GM19452 (cell line): ENCODE measurements around the gene ANKMY1.
A peak's percentile ranks its signal among the peaks of the same experiment; 100 is the strongest.

Experiments used
- ATAC-seq: cut with Tn5 transposase; IDR thresholded peaks from one replicate; pipeline ENCODE4 v1.9.1; 2021; ENCODE audit not compliant: unreplicated experiment

Gene ANKMY1

GRCh38 chr2:240595381-240596079, 37.7 kb upstream of the ANKMY1 start:
- ATAC-seq: no peak

DNA sequence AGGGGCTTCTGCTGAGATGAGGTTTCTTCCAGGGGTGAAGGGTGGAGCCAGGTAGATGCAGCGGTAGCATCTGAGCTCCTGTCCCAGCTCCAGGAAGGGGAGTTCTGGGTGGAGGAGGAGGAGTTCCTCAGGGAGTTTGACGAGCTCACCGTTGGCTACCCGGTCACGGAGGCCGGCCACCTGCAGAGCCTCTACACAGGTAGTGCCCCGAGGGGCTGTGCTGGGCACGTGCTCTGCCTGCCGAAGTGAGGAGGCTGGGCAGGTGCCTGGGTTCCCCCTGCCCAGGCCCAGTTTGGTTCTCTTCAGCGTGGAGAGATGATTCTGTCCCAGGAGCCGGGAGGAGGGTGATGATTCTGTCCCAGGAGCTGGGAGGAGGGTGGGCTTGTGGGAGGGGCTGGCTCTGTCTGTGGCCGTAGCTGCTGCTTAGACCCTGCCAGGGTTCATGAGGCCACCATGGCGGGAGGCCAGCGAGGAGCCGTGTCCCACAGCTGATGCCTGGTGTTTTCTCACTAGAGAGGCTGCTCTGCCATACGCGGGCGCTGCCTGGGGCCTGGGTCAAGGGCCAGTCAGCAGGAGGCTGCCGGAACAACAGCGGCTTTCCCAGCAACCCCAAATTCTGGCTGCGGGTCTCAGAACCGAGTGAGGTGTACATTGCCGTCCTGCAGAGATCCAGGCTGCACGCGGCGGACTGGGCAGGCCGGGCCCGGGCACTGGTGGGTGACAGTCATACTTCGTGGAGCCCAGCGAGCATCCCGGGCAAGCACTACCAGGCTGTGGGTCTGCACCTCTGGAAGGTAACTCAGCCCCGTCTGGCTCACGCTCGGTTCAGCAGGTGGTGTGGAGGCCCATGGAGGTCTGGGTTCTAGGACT, 37.0 kb upstream of the ANKMY1 start:
- no peak for ATAC-seq

- ATAC-seq: no peak
Observed at GRCh38 chr2:240593703-240594451, 36.1 kb upstream of the ANKMY1 start.

GRCh38 chr2:240593026-240593702, 35.4 kb upstream of the ANKMY1 start:
- no peak for ATAC-seq

DNA sequence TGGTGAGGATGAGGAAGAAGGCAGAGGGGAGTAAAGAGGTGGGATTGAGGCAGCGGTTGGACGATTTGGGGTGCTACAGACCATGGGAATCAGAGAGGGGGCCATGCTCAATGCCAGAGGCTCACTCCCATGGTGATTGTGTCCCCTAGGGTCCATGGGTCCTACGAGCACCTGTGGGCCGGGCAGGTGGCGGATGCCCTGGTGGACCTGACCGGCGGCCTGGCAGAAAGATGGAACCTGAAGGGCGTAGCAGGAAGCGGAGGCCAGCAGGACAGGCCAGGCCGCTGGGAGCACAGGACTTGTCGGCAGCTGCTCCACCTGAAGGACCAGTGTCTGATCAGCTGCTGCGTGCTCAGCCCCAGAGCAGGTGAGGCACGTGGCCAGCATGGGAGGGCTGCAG, 34.0 kb upstream of the ANKMY1 start:
- no peak for ATAC-seq

DNA sequence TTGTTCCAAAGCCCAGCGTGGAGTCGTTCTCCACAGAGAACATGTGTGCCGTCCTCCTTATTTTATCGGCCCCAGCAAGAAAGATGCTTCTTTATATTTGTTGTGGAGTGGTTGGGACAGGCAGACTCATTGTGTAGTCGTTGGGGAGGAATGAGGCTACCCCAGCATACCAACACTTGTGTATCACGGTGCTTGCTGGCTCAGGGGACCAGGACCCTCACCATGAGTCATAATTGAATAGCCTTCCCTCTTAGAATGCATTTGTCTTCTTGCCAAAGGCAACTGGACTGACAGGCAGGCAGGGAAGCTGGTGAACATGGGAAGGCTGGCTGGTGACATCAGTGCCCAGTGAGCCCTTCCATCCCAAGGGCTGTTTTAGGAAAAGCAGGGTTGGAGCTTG, 33.4 kb upstream of the ANKMY1 start:
- no peak for ATAC-seq

DNA sequence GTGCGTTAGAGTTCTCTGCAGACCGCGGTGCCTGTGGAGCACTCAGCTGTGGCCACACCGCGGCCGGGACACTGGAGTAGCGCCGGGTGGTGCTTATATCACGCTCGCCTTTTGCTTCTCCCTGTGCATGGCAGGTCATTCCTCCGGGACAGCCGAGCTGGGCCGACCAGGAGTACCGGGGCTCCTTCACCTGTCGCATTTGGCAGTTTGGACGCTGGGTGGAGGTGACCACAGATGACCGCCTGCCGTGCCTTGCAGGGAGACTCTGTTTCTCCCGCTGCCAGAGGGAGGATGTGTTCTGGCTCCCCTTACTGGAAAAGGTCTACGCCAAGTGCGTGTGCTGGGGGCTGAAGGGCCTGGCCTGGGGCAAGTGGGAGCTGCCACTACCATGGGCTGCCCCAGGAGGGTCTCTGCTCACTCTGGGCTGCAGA, 32.9 kb upstream of the ANKMY1 start:
- ATAC-seq: no peak

GRCh38 chr2:240589850-240590525, 32.2 kb upstream of the ANKMY1 start:
- ATAC-seq: no peak

- ATAC-seq: no peak
Observed at GRCh38 chr2:240589375-240589774, 31.6 kb upstream of the ANKMY1 start.

- ATAC-seq: no peak
Observed at GRCh38 chr2:240588669-240589068, 30.9 kb upstream of the ANKMY1 start.

GRCh38 chr2:240588006-240588655, 30.3 kb upstream of the ANKMY1 start:
- ATAC-seq: no peak

DNA sequence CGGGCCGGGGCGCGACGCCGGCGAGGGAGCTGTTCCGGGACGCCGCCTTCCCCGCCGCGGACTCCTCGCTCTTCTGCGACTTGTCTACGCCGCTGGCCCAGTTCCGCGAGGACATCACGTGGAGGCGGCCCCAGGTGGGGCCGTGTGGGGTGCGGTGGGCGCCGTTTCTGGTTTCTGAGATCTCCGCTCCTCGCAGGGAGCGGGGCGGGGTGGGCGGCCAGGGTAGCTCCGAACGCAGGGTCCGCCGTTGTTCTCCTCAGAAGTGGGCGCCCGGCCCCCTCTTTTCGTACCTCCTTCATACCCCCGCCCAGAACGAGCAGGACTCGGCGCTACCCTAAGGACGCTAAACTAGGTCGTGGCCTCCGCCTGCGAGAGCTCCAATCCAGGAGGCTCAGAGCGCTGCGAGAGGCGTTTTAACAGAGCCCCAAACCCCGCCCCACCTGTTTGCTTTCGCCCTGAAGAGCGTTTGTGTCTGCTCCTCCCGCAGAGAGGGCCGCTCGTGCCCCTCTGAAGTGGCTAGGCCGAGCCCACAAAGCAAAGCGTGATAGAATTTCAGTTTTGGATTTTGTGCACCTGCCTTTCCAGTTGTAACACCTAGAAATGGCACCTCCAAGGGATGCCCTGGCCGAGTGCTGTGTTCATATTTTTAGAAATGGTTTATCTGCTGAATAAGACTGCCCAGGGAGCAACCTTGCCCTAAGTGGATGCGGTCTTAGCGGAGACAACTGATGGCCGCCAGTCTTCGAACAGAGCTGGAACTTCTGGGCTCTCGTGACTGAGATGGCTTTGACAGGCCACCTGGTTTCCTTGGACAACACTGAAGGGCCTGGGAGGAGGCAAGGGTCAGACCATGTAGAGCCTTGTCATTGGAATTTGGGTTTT, 29.4 kb upstream of the ANKMY1 start:
- peak; percentile 1 for ATAC-seq

DNA sequence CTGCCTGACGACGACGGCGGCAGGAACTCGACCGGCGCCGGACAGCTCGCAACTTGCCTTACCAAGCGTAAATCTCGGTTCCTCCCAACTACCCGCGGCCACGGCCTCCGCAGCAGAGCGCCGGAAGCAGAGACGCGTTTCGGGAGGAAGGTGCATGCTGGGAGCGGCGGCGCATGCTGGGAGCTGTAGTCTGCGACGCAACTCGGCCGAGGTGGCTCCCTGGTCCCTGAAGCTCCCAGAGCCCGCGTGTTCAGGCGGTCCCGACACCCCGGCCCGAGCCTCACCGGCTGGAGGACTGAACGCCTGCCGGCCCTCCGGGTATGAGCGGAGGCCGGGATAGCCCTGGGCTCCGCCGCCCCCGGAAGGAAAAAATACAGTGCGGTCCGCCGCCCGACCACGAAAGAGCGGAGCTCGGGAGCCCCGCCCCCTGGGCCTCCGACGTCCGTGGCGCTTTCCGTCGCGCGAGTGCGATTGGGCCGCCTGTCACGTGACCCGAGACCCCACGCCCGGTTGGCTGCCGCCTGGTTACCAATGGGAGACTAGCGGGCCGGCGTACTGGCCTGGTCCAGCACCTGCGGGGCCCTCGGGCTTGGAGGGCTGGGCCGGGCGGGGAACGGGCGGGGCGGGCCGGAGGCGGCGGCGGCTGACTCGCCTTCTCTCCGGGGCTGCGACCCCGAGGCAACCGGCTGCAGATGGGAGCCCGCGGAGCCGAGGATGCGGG, 28.6 kb upstream of the ANKMY1 start, which contains the start of gene CAPN10:
CAPN10 (plus strand) TSS at position 537 of the 721 bp plus-strand sequence; CDS start at position 715, 178 bp downstream.
- peak; percentile 56 for ATAC-seq

GRCh38 chr2:240585681-240586197, 28.0 kb upstream of the ANKMY1 start:
- no peak for ATAC-seq

DNA sequence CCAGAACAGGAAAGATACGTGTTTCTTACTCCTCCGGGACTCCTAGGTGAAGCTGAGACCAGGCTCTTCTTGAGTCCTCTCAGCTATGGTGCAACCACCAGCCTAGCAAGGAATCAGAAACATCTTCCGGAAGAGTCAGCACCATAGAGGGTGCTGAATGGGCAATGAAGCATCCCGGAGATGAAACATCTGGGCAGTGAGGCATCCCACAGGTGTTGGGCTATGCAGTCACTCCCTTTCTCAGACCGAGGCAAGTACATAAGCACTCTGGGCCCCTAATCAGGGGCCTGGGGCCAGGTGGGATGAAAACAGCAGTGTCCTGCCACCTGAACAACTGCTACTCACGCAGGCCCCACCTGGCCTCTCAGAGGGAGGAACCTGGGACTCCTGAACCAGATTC, 27.3 kb upstream of the ANKMY1 start:
- peak; percentile 31 for ATAC-seq

- peak; percentile 54 for ATAC-seq
Observed at GRCh38 chr2:240584486-240585031, 26.8 kb upstream of the ANKMY1 start.

DNA sequence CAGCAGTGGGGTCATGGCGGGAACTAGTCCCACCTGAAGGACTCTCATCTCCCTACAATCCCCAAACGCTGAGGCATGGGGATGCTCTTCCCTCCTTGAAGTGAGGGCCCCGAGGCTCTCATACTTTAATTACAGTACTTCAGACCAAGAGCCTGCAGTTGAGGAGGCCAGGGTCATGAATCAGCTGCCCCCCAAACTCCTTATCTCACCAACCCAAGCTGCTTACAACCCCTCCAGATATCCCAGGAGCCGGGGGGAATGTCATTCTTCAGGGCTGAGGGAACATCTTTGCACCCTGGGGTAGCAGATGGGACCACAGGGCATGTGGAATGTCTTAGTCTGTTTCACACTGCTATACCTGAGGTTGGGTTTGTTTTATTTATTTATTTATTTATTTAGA, 26.0 kb upstream of the ANKMY1 start:
- no peak for ATAC-seq

DNA sequence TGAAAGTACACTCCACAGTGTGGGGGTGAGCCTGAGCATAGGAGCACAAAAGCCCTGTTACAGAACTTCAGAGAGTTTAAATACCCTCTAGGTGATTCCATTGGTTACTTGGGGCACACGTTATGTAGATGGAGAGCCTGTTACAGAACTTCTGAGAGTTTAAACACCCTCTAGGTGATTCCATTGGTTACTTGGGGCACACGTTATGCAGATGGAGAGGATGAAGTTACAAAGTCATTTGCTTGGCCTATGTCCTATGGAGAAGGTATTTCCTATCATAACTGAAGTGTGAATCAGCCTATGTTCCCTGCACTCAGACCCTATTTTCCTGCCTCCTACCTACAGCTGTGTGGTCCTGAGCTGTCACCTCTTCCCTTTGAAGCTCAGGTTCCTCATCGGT, 25.0 kb upstream of the ANKMY1 start:
- ATAC-seq: no peak
